Stimulated activated naive CD4-positive, alpha-beta T cell (primary cell): ENCODE data around the gene KIF17.

Experiments used
- DNase-seq, 6 experiments: peaks; one replicate each; lab custom pipeline; 2025; lab: John Stamatoyannopoulos, UW

Gene KIF17

DNA sequence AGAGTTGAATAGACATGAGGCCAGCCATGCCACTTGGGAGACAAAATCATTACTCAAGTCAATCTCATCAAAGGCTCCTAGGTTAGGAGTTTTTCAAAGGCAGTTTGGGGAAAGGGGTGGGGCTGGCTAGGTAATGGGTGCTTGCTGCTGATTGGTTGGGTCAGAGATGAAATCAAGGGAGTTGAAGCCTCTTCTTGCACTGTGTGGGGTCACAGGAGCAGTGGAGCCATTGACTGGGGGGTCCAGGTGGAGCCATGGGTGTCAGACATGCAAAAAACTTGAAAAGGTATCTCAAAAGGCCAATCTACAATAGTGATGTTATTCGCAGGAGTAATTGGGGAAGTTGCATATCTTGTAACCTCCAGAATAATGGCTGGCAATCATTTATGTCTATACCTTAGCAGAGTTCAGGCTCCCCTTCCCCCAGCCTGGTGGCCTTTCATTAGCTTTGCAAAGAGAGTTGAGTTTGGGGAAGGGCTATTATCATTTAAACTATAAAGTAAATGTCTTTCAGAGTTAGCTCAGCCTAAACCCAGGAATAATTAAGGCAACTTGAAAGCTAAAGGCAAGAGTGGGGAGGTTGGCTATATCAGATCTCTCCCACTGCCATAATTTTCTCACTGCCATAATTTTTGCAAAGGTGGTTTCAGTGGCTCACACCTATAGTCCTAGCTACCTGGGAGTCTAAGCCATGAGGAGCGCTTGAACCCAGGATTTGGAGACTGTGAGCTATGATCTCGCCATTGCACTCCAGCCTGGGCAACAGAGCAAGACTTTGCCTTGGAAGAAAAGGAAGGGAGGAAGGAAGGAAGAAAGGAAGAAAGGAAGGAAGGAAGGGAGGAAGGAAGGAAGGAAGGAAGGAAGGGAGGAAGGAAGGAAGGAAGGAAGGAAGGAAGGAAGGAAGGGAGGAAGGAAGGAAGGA lies 92.4 kb downstream of the KIF17 start:
- DNase-seq: no peak

DNA sequence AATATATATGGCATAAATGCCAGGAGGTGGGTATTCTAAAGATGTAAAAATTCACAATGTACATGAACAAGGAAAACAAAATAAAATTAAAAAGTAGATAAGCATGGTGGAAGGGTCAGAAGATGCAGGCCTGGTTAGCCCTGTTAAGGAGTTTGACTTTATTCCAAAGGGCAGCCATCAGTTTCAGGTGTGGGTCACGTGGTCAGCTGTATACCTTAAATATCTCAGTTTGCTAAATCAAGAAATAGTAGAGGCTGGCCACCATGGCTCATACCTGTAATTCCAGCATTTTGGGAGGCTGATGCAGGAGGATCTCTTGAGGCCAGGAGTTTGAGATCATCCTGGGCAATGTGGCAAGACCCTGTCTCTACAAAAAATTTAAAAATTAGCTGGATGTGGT lies 93.1 kb downstream of the KIF17 start:
- DNase-seq: no peak

GRCh38 chr1:20621012-20621411 lies 96.8 kb downstream of the KIF17 start:
- DNase-seq: no peak

DNA sequence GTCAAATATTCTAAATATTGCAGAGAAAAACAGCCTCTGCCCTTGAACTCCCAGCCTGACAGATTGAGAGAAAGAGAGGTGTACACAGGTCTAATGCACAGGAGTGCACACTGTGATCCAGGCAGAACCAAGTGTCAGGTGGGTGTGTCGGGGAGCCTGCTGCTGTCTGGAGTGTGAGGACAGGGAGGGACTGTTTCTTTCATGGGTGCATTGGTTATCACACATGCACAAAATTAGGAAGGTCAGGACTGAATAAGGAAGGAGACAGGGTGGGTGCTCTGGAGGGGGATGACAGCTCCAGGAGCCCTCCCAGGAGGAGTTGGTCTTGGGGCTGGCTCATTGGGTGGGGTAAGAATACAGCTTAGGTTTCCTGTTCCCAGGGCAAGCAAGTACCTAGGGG lies 97.8 kb downstream of the KIF17 start:
- no peak for DNase-seq

- DNase-seq: no peak
Measured at GRCh38 chr1:20618550-20618949, 99.3 kb downstream of the KIF17 start.

DNA sequence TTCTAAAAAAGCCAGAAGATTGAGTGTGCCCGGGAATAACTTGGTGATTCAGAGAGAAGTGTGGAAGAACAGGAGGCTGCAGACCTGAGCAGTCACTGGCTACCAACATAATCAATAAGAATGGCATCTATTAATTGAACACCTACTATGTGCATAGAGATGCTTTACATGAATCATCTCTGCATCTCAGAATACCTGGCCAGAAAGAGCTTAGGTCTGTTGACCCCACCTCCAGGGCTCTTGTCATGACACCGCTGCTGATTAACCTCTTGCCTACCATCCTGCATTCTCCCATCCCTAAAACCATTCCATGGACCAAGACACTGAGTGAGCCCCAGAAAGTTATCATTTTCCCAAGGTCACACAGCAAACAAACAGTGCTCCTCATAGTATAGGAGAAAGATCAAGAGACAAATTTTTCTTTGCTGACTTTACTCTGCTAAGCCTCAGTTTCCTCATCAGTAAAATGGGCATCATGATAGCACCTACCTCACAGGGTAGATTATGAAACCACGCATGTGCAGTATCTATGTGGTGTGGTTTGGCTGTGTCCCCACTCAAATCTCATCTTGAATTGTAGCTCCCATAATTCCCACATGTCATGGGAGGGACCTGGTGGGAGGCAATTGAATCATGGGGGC lies 100.8 kb downstream of the KIF17 start:
- DNase-seq: no peak

DNA sequence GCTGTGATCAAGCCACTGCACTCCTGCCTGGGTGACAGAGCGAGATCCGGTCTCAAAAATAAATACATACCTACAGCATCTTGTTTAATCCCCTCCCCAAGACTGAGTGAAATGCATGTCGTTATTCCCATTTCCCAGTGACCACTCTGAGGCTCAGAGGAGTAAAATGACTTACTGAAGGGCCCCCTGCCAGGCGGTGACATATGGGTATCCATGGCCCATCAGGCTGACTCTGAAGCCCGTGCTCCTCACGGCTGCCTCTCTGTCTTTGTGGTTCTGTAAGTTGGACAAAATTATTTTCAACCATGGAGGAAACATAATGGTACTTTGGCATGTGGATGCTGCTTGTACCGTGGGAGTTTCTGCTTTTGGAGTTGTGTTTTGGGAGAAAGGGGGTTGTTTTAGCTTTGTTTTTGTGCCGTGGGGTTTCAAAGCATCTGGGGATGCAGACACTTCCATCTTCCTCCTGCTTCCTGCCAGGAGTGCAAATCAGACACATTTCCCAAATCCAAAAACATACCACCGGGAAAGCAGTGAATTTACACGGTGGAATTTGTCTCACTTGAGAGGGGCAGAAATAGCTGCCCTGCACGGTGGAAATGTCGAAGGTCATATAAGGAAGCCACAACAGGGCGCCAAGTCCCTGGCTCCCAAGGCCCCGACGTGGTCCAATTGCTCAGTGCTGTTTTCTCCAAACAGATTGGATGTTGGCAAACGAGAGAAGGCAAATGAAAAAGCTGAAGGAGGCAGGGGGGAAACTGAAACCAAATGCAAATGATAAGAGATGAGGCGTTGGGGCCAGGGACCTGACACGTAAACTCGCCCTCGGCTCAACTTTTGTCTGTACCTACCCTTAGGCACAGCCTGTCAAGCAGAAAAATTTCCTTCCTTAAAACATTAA lies 101.6 kb downstream of the KIF17 start:
- no peak for DNase-seq

DNA sequence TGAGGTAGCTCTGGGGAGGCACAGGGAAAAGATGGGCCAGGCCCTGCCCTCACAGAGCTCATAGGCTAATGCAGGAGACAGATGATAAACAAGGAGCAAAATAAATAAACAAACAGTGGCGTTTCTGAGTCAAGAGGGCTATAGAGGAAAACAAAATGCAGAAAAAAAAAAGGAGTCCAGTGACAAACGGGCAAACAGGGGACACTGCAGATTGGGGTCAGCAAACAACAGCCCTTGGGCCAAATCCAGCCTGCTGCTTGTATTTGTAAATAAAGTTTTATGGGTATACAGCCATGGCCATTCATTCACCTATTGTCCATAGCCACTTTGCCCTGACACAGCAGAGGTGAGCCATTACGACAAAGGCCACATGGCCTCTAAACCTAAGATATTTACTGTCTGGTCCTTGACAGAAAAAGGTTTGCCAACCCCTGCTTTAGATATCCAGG lies 103.7 kb downstream of the KIF17 start:
- DNase-seq: no peak
